Neural progenitor cell (in vitro differentiated cells): ENCODE data around the gene DNMT3A.

Experiments used
- EZH2 ChIP-seq: fragments of 200-600 bp; sonication (generic); IDR thresholded peaks from 2 replicates; pipeline ENCODE4 v1.6.1; 2017; ENCODE audit warnings: antibody characterized with exemption, mild to moderate bottlenecking, moderate library complexity
- EZH2phosphoT487 ChIP-seq: fragments of 200-600 bp; sonication (generic); IDR thresholded peaks from 2 replicates; pipeline ENCODE4 v1.6.1; 2017; ENCODE audit warnings: antibody characterized with exemption
- TF ChIP-seq, protein P1 (sequence below): fragments of 200-600 bp; sonication (generic); IDR thresholded peaks from 2 replicates; pipeline ENCODE4 v1.5.1; 2017; ENCODE audit warnings: antibody characterized with exemption, mild to moderate bottlenecking

DNA sequence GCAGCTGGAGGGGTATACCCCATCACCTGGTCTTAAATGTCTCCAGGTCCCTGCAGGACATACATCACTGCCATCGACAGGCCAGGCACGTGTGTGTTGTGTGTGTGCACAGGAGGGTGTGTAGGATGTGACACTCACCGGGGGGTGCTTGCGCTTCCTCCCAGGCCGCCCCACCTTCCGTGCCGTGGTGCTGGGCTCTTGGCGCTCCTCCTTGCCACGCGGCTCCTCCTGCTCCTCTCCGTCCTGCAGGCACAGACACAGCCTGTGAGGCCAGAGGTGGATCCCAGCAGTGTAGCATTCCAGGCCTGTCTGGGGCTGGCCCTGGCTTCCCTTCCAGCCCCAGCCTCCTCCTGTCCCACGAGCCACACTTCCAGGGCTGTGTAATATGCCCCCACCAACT is 41.7 kb downstream of the DNMT3A start:
- TF ChIP-seq, protein P1, sequence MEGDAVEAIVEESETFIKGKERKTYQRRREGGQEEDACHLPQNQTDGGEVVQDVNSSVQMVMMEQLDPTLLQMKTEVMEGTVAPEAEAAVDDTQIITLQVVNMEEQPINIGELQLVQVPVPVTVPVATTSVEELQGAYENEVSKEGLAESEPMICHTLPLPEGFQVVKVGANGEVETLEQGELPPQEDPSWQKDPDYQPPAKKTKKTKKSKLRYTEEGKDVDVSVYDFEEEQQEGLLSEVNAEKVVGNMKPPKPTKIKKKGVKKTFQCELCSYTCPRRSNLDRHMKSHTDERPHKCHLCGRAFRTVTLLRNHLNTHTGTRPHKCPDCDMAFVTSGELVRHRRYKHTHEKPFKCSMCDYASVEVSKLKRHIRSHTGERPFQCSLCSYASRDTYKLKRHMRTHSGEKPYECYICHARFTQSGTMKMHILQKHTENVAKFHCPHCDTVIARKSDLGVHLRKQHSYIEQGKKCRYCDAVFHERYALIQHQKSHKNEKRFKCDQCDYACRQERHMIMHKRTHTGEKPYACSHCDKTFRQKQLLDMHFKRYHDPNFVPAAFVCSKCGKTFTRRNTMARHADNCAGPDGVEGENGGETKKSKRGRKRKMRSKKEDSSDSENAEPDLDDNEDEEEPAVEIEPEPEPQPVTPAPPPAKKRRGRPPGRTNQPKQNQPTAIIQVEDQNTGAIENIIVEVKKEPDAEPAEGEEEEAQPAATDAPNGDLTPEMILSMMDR = no peak
- TF ChIP-seq EZH2 = no peak
- TF ChIP-seq EZH2phosphoT487 = no peak
